Panc1 (cell line): Measurements from ENCODE around the gene SYCP2L. TPM values are rescaled to one million over a fixed set of nuclear protein-coding genes. Genes with fewer than 3 reads are reported as not detected.

Experiments
- ATAC-seq: fragments of 200-7000 bp; cut with Tn5 transposase; 2 replicates; pipeline ENCODE4 v1.9.1; 2020; ENCODE audit warnings: mild to moderate bottlenecking, moderate library complexity
- BruUV-seq: library from RNA; stranded (reverse); fragments of 400-500 nt; replicated peaks from 2 replicates; lab custom pipeline; 2021; lab: Mats Ljungman, UMichigan
- CTCF ChIA-PET: fragments of 300-600 bp; sonication (Branson Sonifier 250); formaldehyde crosslinking; loops from one replicate; lab custom pipeline; 2022; ENCODE audit warnings: antibody characterized with exemption; lab: Charles Lee
- POLR2A ChIA-PET: fragments of 300-600 bp; sonication (Branson Sonifier 250); formaldehyde crosslinking; loops from one replicate; lab custom pipeline; 2022; ENCODE audit warnings: antibody characterized with exemption; lab: Charles Lee
- DNase-seq: peaks from one replicate; pipeline ENCODE4 v3.0.0-alpha.2; 2010; ENCODE audit warnings: low read depth, low spot score
- H3K27ac ChIP-seq: 2 replicates; pipeline ENCODE4 v1.5.1; 2011; ENCODE audit warnings: mild to moderate bottlenecking, low read length, inconsistent platforms
- H3K27me3 ChIP-seq: fragments of 200-500 bp; sonication (Bioruptor generic); 2 replicates; pipeline ENCODE4 v1.6.0; 2014; ENCODE audit warnings: low read length, inconsistent platforms; ENCODE audit not compliant: control insufficient read depth, insufficient read depth
- H3K36me3 ChIP-seq: fragments of 200-500 bp; sonication (Bioruptor generic); 2 replicates; pipeline ENCODE4 v1.5.1; 2014; ENCODE audit warnings: inconsistent platforms, mild to moderate bottlenecking, low read length, moderate library complexity; ENCODE audit not compliant: control insufficient read depth, insufficient read depth
- H3K4me1 ChIP-seq: 2 replicates; pipeline ENCODE4 v1.5.1; 2011; ENCODE audit warnings: inconsistent platforms, mild to moderate bottlenecking, low read length, moderate library complexity; ENCODE audit not compliant: control insufficient read depth, insufficient read depth
- H3K4me3 ChIP-seq, 2 experiments: 2 replicates each; pipeline ENCODE4 v1.5.1; 2011 to 2012; ENCODE audit warnings: low read depth in 2 of 2, low read length in 2 of 2, mild to moderate bottlenecking in 2 of 2, inconsistent platforms in 1 of 2, moderate library complexity in 1 of 2
- H3K9me3 ChIP-seq: fragments of 200-500 bp; sonication (Bioruptor generic); 2 replicates; pipeline ENCODE4 v1.5.1; 2014; ENCODE audit warnings: low read depth, mild to moderate bottlenecking, inconsistent platforms, low read length, moderate library complexity; ENCODE audit not compliant: control insufficient read depth, insufficient read depth
- POLR2AphosphoS5 ChIP-seq: IDR thresholded peaks from 2 replicates; pipeline ENCODE4 v1.6.1; 2012; ENCODE audit warnings: mild to moderate bottlenecking, low read depth, low read length, moderate library complexity
- REST ChIP-seq, 2 experiments: IDR thresholded peaks; 2 replicates each; pipeline ENCODE4 v1.6.1; 2011 to 2012; ENCODE audit warnings: low read depth in 2 of 2, control low read depth in 1 of 2, low read length in 1 of 2, mild to moderate bottlenecking in 1 of 2, moderate library complexity in 1 of 2; ENCODE audit not compliant: insufficient read depth in 1 of 2
- SIN3A ChIP-seq: IDR thresholded peaks from 2 replicates; pipeline ENCODE4 v1.6.1; 2012; ENCODE audit warnings: low read depth, mild to moderate bottlenecking, low read length, moderate library complexity, borderline replicate concordance; ENCODE audit not compliant: insufficient read depth
- TCF7L2 ChIP-seq: IDR thresholded peaks from 2 replicates; pipeline ENCODE4 v1.6.1; 2011; ENCODE audit warnings: mild to moderate bottlenecking, low read depth, low read length, inconsistent platforms
- in situ Hi-C: cut with HindIII; loops from 2 replicates; pipeline ENCODE4 v1.10.0; 2016; ENCODE audit warnings: low sequenced_read_pairs, low pct_unique_long_range_greater_than_20kb
- intact Hi-C: fragments of 100-400 bp; cut with micrococcal nuclease; formaldehyde crosslinking; loops from one replicate; pipeline ENCODE4 v1.10.0; 2022; ENCODE audit not compliant: unreplicated experiment
- total RNA-seq: library from RNA; stranded (reverse); gene quantifications from one replicate; pipeline ENCODE4 v1.2.1, GENCODE V29; 2021; ENCODE audit not compliant: unreplicated experiment
- TF ChIP-seq, protein P1 (sequence below): fragments of 450-650 bp; IDR thresholded peaks from 2 replicates; pipeline ENCODE4 v1.5.1; 2017; ENCODE audit warnings: mild to moderate bottlenecking

The SYCP2L gene
- total RNA-seq, 1 experiment from 2014 or later: 2.4 TPM

- ChIA-PET CTCF (no interaction called here), POLR2A (no interaction called here)
- TF ChIP-seq, protein P1, sequence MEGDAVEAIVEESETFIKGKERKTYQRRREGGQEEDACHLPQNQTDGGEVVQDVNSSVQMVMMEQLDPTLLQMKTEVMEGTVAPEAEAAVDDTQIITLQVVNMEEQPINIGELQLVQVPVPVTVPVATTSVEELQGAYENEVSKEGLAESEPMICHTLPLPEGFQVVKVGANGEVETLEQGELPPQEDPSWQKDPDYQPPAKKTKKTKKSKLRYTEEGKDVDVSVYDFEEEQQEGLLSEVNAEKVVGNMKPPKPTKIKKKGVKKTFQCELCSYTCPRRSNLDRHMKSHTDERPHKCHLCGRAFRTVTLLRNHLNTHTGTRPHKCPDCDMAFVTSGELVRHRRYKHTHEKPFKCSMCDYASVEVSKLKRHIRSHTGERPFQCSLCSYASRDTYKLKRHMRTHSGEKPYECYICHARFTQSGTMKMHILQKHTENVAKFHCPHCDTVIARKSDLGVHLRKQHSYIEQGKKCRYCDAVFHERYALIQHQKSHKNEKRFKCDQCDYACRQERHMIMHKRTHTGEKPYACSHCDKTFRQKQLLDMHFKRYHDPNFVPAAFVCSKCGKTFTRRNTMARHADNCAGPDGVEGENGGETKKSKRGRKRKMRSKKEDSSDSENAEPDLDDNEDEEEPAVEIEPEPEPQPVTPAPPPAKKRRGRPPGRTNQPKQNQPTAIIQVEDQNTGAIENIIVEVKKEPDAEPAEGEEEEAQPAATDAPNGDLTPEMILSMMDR: no peak
- TF ChIP-seq POLR2AphosphoS5 (no peak), SIN3A (no peak), REST (IDR thresholded peaks at IDR 0.05; ENCODE audit: insufficient read depth in 1 of 2, low read depth in 2 of 2, low read length in 1 of 2) (no peak), TCF7L2 (no peak)
Measured at GRCh38 chr6:11018225-11018624, 131.4 kb downstream of the SYCP2L start.

DNA sequence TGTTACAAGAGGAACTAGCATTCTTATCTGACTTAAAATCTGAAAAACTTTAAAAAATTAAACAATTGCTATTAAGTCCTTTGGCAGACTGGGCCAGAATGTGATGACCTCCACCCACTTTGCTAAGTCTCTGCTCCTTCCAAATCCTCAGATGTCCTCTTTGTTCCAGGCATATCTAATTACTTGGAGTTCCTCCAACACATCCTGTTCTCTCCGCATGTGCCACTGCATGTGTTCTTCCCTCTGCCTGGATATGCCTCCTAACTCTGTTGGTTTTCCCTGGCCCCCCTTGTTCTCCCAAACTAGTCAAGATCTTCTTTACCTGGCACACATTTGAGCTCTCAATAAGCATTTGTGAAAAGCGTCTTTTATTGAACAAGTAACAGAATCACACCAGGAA lies 134.2 kb downstream of the SYCP2L start:
- no peak for ATAC-seq
- POLR2A ChIA-PET: no interaction called here
- Histone ChIP-seq H3K9me3 (no peaks in the 10 kb centered on the region), H3K4me3 (no peak overlapping the region), H3K27me3 (no peaks in the 10 kb centered on the region), H3K36me3 (no peaks in the 10 kb centered on the region), H3K4me1 (peaks cover 22% of the 10 kb centered on the region), H3K27ac (no peak overlapping the region)
- no TSS peak for BruUV-seq
- in situ Hi-C loops: no loop called here
- CTCF ChIA-PET: no interaction called here
- TF ChIP-seq REST (IDR thresholded peaks at IDR 0.05; ENCODE audit: insufficient read depth in 1 of 2, low read depth in 2 of 2, low read length in 1 of 2): no peak
- TF ChIP-seq POLR2AphosphoS5: no peak
- no peak for TF ChIP-seq TCF7L2
- no peak for TF ChIP-seq SIN3A
- TF ChIP-seq, protein P1: no peak
- DNase-seq: no peak
- intact Hi-C loops: no loop called here

More at GRCh38 chr6:11018225-11018624, 131.4 kb downstream of the SYCP2L start:
- Histone ChIP-seq H3K4me3 (no peak overlapping the region), H3K4me1 (peaks cover 9% of the 10 kb centered on the region), H3K27me3 (no peaks in the 10 kb centered on the region), H3K27ac (0 out of 2 replicates have a peak overlapping the region, but pooled peaks have one; percentile 39), H3K9me3 (no peaks in the 10 kb centered on the region), H3K36me3 (no peaks in the 10 kb centered on the region)
- in situ Hi-C loops (no loop called here), intact Hi-C loops (no loop called here)
- BruUV-seq: no TSS peak
- DNase-seq (no peak), ATAC-seq (no peak)
